ENCODE measurements around the gene PCDHGB3.

The PCDHGB3 gene

DNA sequence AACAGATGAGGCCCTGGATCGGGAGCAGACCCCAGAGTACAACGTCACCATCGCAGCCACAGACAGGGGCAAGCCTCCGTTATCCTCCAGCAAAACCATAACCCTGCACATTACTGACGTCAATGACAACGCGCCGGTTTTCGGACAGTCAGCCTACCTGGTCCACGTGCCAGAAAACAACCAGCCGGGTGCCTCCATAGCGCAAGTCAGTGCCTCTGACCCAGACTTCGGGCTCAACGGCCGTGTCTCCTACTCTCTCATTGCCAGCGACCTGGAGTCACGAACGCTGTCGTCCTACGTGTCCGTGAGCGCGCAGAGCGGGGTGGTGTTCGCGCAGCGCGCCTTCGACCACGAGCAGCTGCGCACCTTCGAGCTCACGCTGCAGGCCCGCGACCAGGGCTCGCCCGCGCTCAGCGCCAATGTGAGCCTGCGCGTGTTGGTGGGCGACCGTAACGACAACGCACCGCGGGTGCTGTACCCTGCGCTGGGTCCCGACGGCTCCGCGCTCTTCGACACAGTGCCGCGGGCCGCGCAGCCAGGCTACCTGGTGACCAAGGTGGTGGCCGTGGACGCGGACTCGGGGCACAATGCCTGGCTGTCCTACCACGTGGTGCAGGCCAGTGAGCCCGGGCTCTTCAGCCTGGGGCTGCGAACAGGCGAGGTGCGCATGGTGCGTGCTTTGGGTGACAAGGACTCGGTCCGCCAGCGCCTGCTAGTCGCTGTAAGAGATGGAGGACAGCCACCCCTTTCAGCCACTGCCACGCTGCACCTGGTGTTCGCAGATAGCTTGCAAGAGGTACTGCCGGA is 49.2 kb downstream of the PCDHGB3 start:
- no peak overlapping the region for H3K4me3 ChIP-seq (ENCODE audit: low read depth, low read length, poor library complexity, severe bottlenecking)
- H3K4me1 ChIP-seq (ENCODE audit: insufficient read depth, low read length, severe bottlenecking): no peaks in the 10 kb centered on the region
- H3K27me3 ChIP-seq (ENCODE audit: insufficient read depth, low read length): no peaks in the 10 kb centered on the region
- no peak overlapping the region for H3K4me2 ChIP-seq (ENCODE audit: low read length)
- no peaks in the 10 kb centered on the region for H3K36me3 ChIP-seq (ENCODE audit: insufficient read depth, low read length)
- H3K79me2 ChIP-seq (ENCODE audit: insufficient read depth, low read length): no peaks in the 10 kb centered on the region
- no peak overlapping the region for H2AFZ ChIP-seq (ENCODE audit: low read length)
- TF ChIP-seq, protein P1, sequence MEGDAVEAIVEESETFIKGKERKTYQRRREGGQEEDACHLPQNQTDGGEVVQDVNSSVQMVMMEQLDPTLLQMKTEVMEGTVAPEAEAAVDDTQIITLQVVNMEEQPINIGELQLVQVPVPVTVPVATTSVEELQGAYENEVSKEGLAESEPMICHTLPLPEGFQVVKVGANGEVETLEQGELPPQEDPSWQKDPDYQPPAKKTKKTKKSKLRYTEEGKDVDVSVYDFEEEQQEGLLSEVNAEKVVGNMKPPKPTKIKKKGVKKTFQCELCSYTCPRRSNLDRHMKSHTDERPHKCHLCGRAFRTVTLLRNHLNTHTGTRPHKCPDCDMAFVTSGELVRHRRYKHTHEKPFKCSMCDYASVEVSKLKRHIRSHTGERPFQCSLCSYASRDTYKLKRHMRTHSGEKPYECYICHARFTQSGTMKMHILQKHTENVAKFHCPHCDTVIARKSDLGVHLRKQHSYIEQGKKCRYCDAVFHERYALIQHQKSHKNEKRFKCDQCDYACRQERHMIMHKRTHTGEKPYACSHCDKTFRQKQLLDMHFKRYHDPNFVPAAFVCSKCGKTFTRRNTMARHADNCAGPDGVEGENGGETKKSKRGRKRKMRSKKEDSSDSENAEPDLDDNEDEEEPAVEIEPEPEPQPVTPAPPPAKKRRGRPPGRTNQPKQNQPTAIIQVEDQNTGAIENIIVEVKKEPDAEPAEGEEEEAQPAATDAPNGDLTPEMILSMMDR (IDR thresholded peaks at IDR 0.05; ENCODE audit: low read length): no peak
- no peak for TF ChIP-seq EZH2 (IDR thresholded peaks at IDR 0.05; ENCODE audit: borderline replicate concordance, low read length)
- no peak overlapping the region for H3K9ac ChIP-seq (ENCODE audit: low read length)
- H3K9me3 ChIP-seq (ENCODE audit: low read length): peaks cover 26% of the 10 kb centered on the region
- no peaks in the 10 kb centered on the region for H3K9me2 ChIP-seq (ENCODE audit: low read depth, low read length)
- no peak overlapping the region for H3K27ac ChIP-seq (ENCODE audit: low read depth, low read length, poor library complexity, severe bottlenecking)
- no peaks in the 10 kb centered on the region for H4K20me1 ChIP-seq (ENCODE audit: insufficient read depth, low read length)
- no peaks in the 10 kb centered on the region for H3F3A ChIP-seq (ENCODE audit: insufficient read depth, low read length)

DNA sequence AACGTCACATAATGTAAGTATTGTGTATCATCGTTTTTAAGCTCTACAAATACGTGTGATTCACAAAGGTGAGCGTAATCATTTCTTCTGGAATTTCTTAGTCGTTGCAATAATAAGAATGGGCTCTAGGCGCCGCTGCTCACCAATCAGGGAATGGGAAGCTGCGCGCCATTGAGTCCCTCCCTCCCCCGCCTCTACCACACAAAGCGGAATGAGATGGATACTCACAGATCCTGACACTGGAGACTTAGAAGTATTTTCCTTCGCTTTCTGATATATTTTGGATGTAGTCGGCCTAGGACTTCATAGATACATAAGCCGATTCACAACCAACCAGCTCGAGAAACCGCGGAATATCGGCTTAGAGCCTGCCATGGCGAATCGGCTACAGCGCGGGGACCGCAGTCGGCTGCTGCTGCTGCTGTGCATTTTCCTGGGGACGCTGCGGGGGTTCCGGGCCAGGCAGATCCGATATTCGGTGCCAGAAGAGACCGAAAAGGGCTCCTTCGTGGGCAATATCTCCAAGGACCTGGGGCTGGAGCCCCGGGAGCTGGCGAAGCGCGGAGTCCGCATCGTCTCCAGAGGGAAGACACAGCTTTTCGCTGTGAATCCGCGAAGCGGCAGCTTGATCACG is 50.9 kb downstream of the PCDHGB3 start, which contains the start of gene PCDHGA11:
TSS of gene PCDHGA11 (plus strand) at position 197 of the 634 bp plus-strand sequence. CDS start at position 374, 177 bp downstream.
- Histone ChIP-seq H3K27me3 (ENCODE audit: insufficient read depth, low read length) (no peaks in the 10 kb centered on the region), H2AFZ (ENCODE audit: low read length) (no peak within 1 kb of the TSS), H3K27ac (ENCODE audit: low read depth, low read length, poor library complexity, severe bottlenecking) (no peak within 1 kb of the TSS), H3K79me2 (ENCODE audit: insufficient read depth, low read length) (no peaks in the 10 kb centered on the region), H3K9me3 (ENCODE audit: low read length) (peaks cover 23% of the 10 kb centered on the region), H3K4me1 (ENCODE audit: insufficient read depth, low read length, severe bottlenecking) (no peaks in the 10 kb centered on the region), H3K9ac (ENCODE audit: low read length) (no peak within 1 kb of the TSS), H4K20me1 (ENCODE audit: insufficient read depth, low read length) (no peaks in the 10 kb centered on the region), H3K4me2 (ENCODE audit: low read length) (no peak within 1 kb of the TSS), H3K36me3 (ENCODE audit: insufficient read depth, low read length) (no peaks in the 10 kb centered on the region), H3K9me2 (ENCODE audit: low read depth, low read length) (no peaks in the 10 kb centered on the region), H3F3A (ENCODE audit: insufficient read depth, low read length) (no peaks in the 10 kb centered on the region), H3K4me3 (ENCODE audit: low read depth, low read length, poor library complexity, severe bottlenecking) (no peak within 1 kb of the TSS)
- no peak for TF ChIP-seq EZH2 (IDR thresholded peaks at IDR 0.05; ENCODE audit: borderline replicate concordance, low read length)
- TF ChIP-seq, protein P1 (IDR thresholded peaks at IDR 0.05; ENCODE audit: low read length): no peak

DNA sequence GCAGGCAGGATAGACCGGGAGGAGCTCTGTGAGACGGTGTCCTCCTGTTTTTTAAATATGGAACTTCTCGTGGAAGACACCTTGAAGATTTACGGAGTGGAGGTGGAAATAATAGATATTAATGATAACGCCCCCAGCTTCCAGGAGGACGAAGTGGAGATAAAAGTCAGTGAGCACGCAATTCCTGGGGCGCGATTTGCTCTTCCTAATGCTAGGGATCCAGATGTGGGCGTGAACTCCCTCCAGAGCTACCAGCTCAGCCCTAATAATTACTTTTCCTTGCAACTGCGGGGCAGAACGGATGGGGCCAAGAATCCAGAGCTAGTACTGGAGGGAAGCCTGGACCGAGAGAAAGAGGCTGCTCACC is 51.4 kb downstream of the PCDHGB3 start:
- H2AFZ ChIP-seq (ENCODE audit: low read length): no peak overlapping the region
- no peaks in the 10 kb centered on the region for H3F3A ChIP-seq (ENCODE audit: insufficient read depth, low read length)
- H3K36me3 ChIP-seq (ENCODE audit: insufficient read depth, low read length): no peaks in the 10 kb centered on the region
- no peaks in the 10 kb centered on the region for H4K20me1 ChIP-seq (ENCODE audit: insufficient read depth, low read length)
- no peaks in the 10 kb centered on the region for H3K9me2 ChIP-seq (ENCODE audit: low read depth, low read length)
- no peak overlapping the region for H3K9ac ChIP-seq (ENCODE audit: low read length)
- H3K27me3 ChIP-seq (ENCODE audit: insufficient read depth, low read length): no peaks in the 10 kb centered on the region
- TF ChIP-seq, protein P1 (IDR thresholded peaks at IDR 0.05; ENCODE audit: low read length): no peak
- TF ChIP-seq EZH2 (IDR thresholded peaks at IDR 0.05; ENCODE audit: borderline replicate concordance, low read length): no peak
- no peaks in the 10 kb centered on the region for H3K79me2 ChIP-seq (ENCODE audit: insufficient read depth, low read length)
- no peak overlapping the region for H3K4me3 ChIP-seq (ENCODE audit: low read depth, low read length, poor library complexity, severe bottlenecking)
- H3K9me3 ChIP-seq (ENCODE audit: low read length): peaks cover 23% of the 10 kb centered on the region
- H3K27ac ChIP-seq (ENCODE audit: low read depth, low read length, poor library complexity, severe bottlenecking): no peak overlapping the region
- H3K4me1 ChIP-seq (ENCODE audit: insufficient read depth, low read length, severe bottlenecking): no peaks in the 10 kb centered on the region
- H3K4me2 ChIP-seq (ENCODE audit: low read length): no peak overlapping the region
